ENCODE data around the gene LPAR5.

DNA sequence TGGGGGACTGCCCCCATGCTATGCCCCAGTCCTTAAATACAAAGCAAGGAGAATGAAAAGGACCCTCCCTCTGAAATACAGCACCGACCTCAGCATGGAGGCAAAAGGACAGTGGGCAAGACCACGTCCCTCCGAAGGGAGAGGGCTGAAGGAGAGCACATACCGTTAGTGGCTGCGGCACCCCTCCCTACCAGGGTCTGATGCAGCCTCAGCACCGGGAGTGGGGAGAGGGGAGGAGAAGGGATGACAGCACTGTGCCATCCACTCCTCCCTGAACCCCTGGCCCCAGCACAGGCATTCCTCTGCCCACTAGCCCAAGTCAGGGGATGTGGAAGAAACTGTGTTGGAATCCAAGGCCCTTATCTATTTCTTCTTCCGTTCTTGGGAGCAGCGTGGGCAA lies 15.1 kb upstream of the LPAR5 start:
- TF ChIP-seq POLR2A (IDR thresholded peaks at IDR 0.05) = no peak
- TF ChIP-seq, protein P1, sequence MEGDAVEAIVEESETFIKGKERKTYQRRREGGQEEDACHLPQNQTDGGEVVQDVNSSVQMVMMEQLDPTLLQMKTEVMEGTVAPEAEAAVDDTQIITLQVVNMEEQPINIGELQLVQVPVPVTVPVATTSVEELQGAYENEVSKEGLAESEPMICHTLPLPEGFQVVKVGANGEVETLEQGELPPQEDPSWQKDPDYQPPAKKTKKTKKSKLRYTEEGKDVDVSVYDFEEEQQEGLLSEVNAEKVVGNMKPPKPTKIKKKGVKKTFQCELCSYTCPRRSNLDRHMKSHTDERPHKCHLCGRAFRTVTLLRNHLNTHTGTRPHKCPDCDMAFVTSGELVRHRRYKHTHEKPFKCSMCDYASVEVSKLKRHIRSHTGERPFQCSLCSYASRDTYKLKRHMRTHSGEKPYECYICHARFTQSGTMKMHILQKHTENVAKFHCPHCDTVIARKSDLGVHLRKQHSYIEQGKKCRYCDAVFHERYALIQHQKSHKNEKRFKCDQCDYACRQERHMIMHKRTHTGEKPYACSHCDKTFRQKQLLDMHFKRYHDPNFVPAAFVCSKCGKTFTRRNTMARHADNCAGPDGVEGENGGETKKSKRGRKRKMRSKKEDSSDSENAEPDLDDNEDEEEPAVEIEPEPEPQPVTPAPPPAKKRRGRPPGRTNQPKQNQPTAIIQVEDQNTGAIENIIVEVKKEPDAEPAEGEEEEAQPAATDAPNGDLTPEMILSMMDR (IDR thresholded peaks at IDR 0.05) = no peak
